GM19238 (cell line): Measurements from ENCODE around the gene FZD1.
"Not testable (repeated sequence)": the region's sequence is repeated elsewhere in the genome, so short reads cannot be mapped to it uniquely, and the experiment has no call there.

Experiments
- DNase-seq: peaks from one replicate; pipeline ENCODE4 v3.0.0; 2011; ENCODE audit warnings: low spot score; ENCODE audit not compliant: insufficient read length

FZD1 gene

DNA sequence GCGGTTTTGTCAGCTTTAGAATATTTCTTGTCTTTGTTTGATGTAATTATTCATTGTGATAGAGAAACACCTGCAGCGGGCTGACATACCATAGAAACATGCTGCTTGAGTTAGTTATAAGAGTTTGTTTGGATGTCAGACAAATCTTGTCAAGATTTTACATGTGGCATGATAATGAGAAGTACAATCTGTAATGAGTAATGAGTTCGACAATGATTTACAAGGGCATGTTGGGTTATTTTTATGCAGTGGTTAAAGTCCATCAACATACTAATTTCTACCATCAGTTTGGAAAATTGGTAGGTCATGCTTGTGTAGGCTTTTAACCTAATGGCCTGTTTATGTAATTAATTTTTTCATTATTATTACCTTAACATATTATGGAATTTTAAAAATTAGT is 31.3 kb downstream of the FZD1 start:
- DNase-seq = no peak

- no peak for DNase-seq
These were observed 33.7 kb downstream of the FZD1 start for GRCh38 chr7:91297939-91298338.

DNA sequence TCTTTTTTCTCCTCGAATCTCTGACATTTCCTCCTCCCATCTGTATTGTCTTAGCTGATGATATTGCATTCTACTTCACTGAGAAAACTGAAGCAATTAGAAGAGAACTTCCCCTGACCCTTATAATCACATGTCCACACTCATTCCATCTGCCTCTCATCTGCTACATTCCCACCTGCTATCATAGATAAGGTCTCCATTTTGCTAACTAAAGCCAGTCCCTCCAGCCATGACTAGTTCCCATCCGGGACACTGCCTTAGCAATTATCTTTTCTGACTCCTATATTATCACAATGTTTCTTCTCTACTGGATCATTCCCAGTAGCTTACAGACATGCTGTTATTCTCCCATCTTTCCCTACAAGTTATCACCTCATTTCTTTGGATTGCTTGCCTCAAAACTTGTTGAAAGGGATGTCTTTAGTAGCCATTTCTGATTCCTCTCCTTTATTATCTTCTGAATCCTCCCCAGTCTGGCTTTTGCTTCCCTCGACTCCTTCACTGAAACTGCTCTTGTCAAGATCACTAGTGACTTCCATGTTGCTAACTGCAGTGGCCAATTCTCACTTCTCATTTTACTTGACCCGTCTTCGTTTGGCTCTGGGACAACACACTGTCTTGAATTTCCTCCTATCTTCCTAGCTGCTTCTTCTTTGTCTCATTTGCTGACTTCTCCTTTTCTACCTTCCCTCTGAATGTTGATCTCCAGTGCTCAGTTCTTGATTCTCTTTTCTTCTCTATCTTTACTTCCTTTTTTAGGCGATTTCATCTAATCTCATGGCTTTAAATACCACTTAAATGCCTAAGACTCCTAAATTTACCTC is 35.9 kb downstream of the FZD1 start:
- no peak for DNase-seq

DNA sequence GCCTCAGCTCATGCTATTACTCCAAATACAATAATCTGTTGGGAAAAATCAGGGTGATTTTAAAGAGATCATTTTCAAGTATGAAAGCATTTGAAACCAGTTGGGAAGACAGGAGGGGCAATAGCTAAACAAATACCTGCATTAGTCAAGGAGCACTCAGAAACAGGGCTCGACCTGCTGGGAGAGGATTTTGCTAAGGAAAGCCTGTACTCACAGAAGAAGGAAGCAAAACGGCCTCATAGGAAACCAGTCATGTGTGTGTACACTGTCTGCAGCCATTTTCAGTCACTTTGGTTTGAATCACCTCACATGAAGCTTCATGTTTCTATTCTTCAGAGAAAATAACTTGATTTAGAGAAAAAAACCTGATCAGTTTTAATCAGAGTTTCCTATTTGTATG is 38.6 kb downstream of the FZD1 start:
- DNase-seq = no peak

DNA sequence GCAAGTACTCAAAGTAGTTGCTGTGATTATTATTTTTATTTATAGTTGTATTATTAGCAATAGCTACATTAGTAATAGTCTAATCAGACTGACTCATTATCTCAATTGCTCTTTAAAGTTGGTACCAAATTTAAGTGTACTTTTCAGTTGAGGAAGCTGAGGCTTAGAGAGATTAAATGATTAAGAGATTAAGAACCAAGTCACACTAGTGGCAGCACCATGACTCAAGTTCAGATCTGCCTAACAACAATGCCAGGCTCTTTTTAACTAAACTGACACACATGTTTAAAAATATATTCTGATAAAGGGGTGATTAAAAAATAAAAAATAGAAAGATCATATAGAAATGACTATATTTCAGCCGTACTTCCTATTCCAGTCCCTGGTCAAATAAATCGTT is 42.0 kb downstream of the FZD1 start:
- no peak for DNase-seq

GRCh38 chr7:91307467-91307866 is 43.2 kb downstream of the FZD1 start:
- no peak for DNase-seq

DNA sequence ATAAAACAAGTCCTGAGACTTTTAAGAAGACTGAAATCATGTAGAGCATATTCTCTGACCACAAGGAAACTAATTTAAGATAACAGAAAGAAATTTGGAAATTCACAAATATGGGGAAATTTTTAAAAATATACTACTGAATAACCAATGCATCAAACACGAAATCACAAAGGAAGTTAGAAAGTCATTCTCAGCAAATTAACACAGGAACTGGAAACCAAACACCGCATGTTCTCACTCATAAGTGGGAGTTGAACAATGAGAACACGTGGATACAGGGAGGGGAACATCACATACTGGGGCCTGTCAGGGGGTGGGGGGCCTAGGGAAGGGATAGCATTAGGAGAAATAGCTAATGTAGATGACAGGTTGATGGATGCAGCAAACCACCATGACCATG is 44.0 kb downstream of the FZD1 start:
- not testable (repeated sequence) for DNase-seq

DNA sequence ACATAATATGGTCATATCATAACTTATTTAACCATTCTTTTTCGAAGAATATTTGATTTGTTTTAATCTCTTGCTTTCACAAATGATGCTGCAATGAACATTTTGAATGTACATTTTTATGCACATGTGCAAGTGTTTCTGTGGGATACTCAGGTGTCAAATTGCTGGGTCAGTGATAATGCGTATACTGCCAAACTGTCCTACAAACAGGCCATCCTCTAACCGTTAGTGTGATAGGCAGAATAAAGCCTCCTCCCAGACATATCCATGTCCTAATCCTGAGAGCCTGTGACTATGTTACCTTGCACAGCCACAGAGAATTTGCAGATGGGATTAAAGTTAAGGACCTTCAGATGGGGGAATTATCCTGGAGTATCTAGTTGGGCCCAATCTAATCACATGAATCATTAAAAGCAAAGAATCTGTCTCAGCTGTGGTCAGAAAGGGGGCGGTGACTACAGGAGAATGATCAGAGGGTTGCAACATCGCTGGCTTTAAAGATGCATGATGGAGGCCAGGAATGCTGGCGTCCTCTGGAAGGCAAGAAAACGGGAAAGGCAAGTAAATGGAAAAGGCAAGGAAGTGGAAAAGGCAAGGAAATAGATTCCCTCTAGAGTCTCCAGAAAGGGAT is 46.7 kb downstream of the FZD1 start:
- no peak for DNase-seq

- DNase-seq = no peak
These were observed 47.6 kb downstream of the FZD1 start for GRCh38 chr7:91311839-91312238.

- no peak for DNase-seq
These were observed 48.9 kb downstream of the FZD1 start for GRCh38 chr7:91313113-91313512.

- DNase-seq = no peak
These were observed 50.5 kb downstream of the FZD1 start for GRCh38 chr7:91314591-91315323.

DNA sequence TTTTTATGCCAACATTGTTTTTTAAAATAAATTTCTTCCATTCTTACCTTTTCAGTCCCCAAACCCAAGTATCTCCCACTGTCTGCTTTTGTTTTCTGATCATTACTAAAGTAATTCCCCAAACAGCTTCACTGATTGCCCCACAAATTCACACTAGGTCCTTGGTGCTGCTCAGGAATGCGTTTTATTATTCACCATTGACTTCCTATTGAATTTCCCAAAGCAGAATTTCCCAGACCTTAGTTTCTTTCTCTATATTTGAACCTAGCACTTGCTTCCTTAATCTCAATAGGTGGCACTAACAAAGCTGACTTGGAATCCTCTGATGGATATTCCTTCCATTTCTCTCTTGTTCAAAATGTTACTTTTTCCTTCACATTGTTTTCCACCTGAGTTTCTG is 52.2 kb downstream of the FZD1 start:
- DNase-seq = no peak

DNA sequence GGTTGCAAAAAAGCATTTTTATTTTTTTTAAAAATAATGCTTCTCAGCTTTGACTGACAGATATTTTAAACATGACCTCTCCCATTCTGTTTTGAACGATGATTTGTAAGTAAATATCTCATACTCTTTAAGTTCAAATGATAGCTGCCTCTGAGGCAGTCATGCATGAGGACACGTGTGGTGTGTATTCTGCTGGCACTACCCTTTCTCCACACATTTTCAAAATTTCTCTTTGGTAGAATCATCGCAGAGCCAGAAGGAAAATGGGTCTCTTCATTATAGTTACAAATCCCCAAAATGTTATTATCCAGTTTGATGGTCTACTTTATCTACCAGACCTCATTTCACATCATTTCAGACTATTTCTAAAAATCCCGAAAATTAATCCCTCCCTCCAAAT is 55.1 kb downstream of the FZD1 start:
- no peak for DNase-seq

DNA sequence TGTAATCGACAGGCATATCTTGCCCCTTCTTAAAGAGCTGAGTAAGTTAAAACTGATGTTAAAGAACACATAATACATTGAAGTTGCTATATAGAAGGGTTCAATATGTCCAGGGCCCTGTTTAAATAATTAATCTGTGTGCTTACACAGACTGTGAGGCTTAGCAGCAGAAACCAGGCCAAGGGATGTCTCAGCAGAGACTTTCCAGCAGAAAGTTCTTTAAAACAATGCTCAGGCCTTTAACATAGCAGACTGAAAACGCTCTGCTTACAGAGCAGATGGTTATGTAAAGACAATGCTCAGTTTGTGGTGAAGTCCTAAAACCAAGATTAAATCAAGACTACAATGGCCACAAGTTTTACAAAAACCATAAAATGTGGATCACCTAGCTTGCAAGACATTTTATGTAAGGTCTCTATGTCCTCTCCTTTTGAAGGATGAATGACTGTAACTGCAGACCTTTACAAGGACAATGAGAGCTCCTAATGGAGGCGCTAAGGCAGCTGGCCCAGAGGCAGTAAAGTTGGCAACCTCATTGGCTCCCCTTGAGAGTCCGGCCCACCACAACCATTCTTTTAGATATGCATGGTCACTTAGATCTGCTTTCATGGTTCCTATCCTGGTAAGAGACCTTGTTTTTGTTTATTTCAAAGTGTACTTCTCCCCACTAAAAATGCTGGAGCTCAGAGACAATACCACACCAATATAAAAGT is 56.3 kb downstream of the FZD1 start:
- DNase-seq = no peak
